HL-60/S4 (cell line): Measurements from ENCODE around the gene EHD1.

Experiments used
- in situ Hi-C: fragments of 300-500 bp; cut with MboI; formaldehyde crosslinking; loops from 2 replicates; pipeline ENCODE4 v1.14.3; 2022; ENCODE audit warnings: low sequenced_read_pairs

EHD1 gene

DNA sequence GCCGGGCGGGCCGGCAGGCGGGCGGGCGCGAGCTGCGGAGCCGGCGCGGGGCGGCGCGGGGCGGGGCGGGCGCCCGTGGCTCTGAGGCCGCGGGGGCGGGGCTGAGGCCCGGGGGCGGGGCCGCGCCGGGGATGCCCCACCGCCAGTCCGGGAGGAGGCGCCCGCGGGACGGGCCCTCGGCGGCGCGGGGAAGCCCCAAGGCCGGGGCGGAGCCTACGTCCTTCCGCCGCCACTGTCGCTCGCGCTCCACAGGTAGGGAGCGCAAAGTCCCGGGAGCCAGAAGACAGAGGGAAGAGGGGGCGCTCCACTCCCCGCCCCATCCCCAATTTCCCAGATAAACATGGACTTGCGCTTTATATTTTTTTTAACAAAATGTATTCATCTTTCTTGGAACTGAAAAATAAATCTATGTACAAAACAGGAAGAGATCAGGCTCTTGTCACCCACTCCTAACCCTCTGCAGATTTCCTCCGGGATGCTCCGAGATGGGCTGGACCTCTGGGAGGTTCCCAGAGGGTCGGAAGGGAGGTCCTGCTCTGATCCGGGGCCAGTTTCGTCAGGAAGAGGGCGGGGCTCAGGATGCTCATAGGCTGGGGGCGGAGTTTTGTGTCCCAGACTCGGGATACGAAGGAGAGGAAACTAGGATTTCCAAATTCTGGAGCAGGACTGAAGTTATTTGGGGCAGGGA is 75.1 kb downstream of the EHD1 start, which contains the start of gene MAP4K2:
Gene MAP4K2 (minus strand): TSS at position 57 of the 688 bp plus-strand sequence. CDS start 65 bp downstream, outside the sequence.
- in situ Hi-C loops, result no loop called here

GRCh38 chr11:64802370-64803157 is 75.9 kb downstream of the EHD1 start:
- in situ Hi-C loops, result no loop called here
